Endometrial microvascular endothelial cells (primary cell): ENCODE measurements around the gene PRSS2. TPM values are rescaled to one million over a fixed set of nuclear protein-coding genes. Genes with fewer than 3 reads are reported as not detected.
"Not testable (repeated sequence)": the region's sequence is repeated elsewhere in the genome, so short reads cannot be mapped to it uniquely, and the experiment has no call there.

Experiments
- in situ Hi-C: cut with HindIII; loops from 2 replicates; pipeline ENCODE4 v1.10.0; 2017; ENCODE audit warnings: low sequenced_read_pairs, low pct_unique_long_range_greater_than_20kb; ENCODE audit errors: inconsistent ontology term
- total RNA-seq: library from RNA; depleted of rRNA; stranded (reverse); fragments of >200 nt; gene quantifications from one replicate; pipeline ENCODE4 v1.2.3, GENCODE V29; 2015; ENCODE audit errors: inconsistent ontology term

The PRSS2 gene
- total RNA-seq, 1 donor from 2014 or later, result not detected

DNA sequence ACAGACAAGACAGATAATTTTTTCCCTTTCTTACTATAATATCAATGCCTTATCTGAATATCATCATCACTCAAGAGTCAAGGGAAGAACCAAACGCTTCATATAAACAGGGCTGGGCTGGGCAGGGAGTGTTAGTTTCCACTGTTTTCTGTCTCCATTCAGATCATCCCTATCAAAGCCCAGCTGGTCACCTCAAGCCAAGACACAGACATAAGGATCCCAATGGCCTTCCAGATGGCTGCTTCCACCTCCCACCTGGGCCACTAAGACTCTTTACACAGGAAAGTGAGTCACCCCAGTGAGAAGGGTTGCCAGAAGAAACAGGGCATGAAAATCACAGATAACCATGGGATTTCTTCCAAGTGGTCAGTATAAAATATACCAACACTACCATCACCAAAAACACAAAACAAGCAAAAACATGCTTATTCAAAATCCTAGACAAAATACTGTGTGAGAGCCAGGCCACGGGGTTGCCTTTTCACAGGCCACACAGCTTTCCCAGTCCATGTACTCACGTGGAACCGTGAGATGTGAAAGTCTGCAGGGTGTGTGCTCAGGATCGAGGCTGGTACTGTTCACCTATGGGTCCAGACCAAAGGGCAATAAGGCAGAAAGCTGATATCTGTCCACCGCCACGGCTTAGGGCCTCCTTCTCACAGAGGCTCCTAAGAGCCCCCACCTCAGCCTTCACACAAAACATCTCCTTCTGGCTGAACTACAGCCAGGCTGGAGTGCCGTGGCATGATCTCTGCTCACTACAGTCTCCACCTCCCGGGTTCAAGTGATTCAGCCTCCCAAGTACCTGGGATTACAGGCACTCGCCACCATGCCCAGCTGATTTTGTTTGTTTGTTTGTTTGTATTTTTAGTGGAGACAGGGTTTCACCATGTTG is 15.8 kb upstream of the PRSS2 start:
- in situ Hi-C loops, result no loop called here

DNA sequence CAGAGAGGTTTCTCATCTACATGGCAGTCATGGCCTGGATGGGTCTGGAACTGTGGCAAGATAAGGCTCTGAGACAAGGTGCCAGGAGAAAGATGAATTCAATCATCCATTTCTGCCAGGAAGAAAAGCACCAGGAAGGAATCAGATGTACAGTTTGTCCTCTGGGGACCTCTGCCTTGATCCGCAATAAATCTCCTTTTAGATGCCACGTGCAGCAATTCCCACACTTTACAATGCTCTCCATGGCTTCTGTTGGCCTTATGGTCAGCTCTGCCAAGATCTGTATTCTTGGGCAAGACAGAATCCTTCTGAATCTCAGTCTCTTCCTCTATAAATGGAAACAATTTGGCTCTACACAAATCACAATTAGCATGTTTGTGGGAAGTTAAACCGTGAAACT is 12.5 kb upstream of the PRSS2 start:
- in situ Hi-C loops, result not testable (repeated sequence)

DNA sequence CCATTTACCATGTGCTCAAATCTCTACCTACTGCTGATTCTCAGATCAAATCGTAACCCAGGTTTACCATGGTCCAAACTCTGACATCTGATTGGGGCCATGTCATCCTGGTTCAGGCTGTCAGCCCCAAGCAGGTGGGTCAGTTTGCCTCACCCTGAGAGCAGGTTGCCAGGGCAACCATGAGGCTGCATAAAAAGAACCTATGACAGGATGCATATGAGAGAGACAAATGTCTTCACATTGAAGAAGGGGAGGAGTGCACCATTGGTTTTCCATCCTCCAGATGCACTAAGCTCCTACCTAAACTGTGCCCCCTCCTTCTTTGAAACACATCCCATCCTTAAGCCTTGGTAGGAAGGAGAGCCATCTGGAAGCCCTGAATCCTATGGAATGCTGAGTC is 11.3 kb upstream of the PRSS2 start:
- in situ Hi-C loops, result no loop called here

DNA sequence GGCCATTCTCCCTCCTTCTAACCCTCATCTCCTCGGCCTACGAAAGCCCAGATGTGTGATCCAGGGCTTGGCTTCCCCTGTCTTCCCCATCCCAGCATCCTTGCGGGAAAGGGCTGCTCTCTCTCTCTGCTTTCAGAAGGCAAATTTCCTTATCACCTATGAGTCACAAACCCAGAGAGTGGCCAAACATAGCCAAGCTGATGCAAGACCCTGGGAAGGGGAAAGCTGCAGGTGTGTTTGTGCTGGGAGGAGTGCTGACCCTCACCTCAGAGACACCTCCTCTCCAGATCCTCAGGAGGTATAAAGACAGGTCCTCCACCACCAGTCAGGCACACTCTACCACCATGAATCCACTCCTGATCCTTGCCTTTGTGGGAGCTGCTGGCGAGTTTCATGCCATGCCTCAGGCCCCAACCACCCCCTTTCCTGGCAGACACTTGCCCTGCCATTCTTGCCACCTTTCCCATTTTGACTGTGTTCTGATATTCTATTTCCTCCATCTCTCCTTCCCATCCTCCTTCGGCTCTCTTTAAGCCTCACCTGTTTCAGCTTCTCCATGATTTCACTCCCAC is 10.6 kb upstream of the PRSS2 start:
- in situ Hi-C loops, result no loop called here

DNA sequence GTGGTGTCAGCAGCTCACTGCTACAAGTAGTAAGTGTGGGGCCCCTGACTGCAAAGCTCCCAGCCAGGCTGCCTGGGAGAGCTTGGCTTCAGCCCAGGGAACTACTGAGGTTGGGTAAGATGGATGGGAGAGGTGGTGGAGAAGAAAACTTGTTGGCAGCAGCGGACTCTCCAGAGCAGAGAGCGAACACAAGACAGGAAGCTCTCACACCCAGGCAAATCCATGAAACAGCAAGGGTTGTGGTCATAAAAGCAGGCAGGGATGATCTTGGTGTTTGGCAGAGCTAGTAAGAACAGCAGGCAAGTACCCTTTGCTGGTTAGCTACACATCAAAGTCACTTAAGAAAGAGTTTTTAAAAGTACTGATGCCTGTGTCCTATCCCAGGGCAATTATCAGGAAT is 9.2 kb upstream of the PRSS2 start:
- in situ Hi-C loops, result not testable (repeated sequence)

DNA sequence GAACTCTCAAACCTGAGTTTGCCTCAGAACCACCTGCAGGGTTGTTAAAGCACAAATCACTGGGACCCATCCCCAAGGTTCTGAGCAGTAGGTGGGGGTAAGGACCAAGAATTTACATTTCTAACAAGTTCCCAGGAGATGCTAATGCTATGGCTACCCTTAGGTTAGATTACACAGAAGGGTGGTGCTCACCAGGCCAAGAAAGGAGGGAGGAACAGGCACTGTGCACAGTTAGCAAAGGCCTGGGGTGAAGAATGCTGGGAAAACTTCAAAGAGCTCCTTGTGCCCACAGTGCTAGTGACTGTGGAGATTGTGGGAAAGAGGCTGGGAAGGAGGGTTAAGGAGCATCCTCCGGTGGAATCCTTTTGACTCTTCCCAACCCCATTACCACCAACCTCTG is 8.7 kb upstream of the PRSS2 start:
- in situ Hi-C loops, result no loop called here

DNA sequence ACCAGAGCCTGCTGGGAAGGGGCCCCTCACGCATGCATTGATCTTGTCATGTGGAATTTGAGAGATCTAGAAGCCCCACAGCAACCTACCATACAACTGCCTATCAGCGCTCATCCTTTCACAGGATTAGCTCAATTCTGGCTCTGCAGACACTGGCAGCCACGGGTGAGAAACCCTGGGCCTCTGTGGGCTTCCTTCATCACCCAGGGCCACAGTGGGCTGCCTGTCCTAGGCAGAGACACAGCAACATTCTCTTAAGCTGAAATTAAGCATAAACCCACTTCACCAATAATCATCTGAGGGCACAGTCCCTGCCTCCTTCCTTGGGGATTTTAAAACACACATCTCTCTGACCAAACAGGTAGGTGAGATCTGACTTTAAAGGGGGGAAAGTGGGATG is 3.3 kb upstream of the PRSS2 start:
- in situ Hi-C loops, result no loop called here

DNA sequence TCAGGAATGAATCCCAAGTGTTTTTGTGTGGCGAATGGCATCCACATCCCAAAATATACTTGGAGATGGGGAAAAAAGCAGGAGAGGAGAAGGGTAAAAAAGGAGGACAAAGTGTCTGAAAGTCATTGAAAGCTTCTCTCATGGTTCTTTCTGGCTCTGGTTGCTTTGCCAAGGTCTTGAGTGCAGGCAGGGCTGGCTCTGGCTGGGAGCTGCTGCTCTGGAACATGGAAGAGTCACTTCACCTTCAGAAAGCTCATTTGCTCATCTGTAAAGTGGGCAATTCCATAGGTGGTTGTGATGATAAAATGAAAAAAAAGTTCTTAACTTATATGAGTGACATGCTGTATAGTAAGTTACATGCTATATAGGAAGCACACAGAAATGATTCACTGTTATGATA is 2.9 kb upstream of the PRSS2 start:
- in situ Hi-C loops, result no loop called here

DNA sequence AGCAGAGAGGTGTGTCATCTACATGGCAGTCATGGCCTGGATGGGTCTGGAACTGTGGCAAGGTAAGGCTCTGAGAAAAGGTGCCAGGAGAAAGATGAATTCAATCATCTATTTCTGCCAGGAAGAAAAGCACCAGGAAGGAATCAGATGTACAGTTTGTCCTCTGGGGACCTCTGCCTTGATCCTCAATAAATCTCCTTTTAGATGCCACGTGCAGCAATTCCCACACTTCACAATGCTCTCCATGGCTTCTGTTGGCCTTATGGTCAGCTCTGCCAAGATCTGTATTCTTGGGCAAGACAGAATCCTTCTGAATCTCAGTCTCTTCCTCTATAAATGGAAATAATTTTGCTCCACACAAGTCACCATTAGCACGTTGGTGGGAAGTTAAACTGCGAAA is 1.9 kb upstream of the PRSS2 start:
- in situ Hi-C loops, result not testable (repeated sequence)

DNA sequence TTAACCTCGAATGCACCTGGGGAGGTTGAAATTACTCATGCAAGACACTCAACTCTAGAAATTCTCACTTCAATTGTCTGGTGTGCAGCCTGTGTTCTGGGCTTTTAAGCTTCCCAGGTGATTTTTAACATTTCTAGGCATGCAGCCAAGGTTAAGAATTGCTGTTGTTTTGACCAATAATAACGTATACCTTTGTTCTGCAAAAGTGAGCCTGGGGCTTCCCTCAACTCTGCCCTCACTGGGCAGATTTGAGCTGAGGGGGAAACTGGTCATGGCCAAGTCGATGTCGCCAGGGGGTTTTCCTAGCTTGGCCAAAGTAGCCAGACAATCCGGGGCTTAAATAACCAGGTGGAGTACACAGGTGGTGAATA is 568 bp downstream of the PRSS2 start:
- in situ Hi-C loops, result no loop called here

DNA sequence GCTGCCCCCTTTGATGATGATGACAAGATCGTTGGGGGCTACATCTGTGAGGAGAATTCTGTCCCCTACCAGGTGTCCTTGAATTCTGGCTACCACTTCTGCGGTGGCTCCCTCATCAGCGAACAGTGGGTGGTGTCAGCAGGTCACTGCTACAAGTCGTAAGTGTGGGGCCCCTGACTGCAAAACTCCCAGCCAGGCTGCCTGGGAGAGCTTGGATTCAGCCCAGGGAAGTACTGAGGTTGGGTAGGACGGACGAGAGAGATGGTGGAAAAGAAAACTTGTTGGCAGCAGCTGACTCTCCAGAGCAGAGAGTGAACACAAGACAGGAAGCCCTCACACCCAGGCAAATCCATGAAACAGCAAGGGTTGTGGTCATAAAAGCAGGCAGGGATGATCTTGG is 1.3 kb downstream of the PRSS2 start:
- in situ Hi-C loops, result no loop called here

DNA sequence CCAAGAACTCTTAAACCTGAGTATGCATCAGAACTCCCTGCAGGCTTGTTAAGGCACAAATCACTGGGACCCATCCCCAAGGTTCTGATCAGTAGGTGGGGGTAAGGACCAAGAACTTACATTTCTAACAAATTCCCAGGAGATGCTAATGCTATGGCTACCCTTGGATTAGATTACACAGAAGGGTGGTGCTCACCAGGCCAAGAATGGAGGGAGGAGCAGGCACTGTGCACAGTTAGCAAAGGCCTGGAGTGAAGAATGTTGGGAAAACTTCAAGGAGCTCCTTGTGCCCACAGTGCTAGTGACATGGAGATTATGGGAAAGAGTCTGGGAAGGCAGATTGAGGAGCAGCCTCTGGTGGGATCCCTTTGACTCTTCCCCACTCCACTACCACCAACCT is 1.9 kb downstream of the PRSS2 start:
- in situ Hi-C loops, result no loop called here

DNA sequence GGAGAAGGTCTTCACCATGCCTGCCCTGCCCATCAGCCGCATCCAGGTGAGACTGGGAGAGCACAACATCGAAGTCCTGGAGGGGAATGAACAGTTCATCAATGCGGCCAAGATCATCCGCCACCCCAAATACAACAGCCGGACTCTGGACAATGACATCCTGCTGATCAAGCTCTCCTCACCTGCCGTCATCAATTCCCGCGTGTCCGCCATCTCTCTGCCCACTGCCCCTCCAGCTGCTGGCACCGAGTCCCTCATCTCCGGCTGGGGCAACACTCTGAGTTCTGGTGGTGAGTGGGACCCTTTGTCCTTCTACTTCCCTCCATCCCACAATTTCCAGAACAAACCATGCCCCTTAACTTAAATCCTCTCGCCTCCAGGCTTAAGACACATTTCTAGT is 2.5 kb downstream of the PRSS2 start:
- in situ Hi-C loops, result no loop called here

DNA sequence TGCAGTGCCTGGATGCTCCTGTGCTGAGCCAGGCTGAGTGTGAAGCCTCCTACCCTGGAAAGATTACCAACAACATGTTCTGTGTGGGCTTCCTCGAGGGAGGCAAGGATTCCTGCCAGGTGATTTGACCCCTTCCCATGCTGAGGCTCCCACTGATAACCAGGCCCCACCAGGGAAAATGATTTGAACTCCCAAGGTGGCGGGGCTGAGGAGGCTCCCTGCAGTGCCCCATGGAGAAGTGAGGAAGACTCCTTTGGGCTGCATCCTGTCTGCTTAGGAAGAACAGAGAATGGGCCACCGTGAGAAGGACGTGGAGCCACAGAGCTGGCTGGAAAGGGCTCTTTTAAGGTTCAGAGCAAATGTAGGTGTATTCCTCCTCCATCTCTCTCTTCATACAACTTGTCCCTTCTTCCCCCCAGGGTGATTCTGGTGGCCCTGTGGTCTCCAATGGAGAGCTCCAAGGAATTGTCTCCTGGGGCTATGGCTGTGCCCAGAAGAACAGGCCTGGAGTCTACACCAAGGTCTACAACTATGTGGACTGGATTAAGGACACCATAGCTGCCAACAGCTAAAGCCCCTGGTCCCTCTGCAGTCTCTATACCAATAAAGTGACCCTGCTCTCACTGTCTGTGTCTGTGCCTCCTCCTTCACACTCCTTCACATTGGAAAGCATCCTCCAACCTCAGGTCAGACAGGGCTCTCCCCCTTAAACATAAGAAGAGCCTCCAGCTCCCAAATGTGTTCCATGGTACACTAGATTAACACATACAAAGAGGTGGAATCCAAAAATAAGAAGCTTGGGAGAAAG is 3.4 kb downstream of the PRSS2 start:
- in situ Hi-C loops, result no loop called here

DNA sequence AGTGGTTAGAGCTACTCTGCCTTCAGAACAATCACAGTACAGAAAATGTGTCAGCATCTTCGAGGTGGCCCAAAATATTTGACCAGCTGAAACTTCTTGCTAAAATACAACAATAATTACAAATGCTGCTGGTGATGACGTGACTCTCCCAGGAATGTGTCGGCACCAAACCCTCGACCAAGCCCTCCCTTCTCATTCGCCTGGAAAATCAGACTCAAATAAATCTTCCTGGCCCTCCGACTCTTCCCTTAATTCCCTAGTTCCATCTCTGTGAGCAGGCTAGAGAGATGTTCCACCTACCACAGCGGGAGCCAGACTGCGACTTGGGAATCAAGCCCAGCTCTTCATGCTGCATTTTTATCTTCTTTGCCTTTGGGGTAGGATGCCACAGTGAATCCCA is 4.1 kb downstream of the PRSS2 start:
- in situ Hi-C loops, result no loop called here

DNA sequence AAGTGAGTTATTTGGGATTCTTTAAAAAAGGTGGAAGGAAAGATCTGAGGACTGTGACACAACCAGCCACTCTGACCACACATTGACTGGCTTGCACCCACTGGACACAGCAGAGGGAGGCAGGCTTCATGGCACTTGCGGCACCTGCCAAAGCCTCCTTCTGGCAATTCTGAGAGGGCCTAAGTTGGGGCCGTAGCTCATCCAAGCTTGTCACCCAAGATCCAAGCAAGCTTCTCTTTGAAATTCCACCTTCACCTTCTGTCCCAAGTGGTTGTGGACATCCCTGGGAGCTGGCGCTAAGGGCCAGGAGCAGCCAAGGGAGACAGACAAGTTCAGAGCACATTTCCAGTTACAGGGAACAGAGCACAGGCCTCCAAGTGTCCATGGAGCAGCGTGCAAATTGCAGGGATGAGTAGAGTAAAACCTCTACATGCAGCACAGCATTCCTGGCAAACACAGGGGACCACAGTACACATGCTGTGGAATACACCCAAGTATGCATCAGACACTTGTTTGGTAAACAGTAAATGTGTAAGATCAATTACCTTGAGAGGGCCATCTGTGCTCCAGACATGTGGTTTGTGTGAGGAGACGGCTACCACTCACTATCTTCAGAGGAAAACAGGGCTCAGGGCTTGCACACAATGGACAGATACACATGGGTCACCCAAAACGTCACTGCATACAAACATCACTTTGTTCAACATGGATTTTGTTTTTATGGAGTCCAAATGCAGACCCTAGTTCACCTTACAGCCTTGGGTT is 4.8 kb downstream of the PRSS2 start:
- in situ Hi-C loops, result not testable (repeated sequence)

DNA sequence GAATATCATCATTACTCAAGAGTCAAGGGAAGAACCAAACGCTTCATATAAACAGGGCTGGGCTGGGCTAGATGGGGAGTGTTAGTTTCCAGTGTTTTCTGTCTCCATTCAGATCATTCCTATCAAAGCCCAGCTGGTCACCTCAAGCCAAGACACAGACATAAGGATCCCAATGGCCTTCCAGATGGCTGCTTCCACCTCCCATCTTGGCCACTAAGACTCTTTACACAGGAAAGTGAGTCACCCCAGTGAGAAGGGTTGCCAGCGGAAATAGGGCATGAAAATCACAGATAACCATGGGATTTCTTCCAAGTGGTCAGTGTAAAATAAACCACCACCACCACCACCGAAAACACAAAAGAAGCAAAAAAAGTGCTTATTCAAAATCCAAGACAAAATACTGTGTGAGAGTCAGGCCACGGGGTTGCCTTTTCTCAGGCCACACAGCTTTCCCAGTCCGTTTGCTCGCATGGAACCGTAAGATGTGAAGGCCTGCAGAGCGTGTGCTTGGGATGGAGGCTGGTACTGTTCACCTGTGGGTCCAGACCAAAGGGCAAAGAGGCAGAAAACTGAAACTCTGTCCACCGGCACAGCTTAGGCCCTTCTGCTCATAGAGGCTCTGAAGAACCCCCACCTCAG is 5.6 kb downstream of the PRSS2 start:
- in situ Hi-C loops, result no loop called here

DNA sequence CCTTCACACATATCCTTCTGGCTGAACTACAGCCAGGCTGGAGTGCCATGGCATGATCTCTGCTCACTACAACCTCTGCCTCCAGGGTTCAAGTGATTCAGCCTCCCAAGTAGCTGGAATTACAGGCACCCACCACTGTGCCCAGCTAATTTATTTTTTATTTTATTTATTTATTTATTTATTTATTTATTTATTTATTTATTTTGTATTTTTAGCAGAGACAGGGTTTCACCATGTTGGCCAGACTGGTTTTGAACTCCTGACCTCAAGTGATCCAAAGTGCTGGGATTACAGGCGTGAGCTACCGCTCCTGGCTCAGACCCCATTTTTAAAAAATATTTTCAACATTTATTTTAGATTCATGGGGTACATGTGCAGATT is 6.1 kb downstream of the PRSS2 start:
- in situ Hi-C loops, result not testable (repeated sequence)

DNA sequence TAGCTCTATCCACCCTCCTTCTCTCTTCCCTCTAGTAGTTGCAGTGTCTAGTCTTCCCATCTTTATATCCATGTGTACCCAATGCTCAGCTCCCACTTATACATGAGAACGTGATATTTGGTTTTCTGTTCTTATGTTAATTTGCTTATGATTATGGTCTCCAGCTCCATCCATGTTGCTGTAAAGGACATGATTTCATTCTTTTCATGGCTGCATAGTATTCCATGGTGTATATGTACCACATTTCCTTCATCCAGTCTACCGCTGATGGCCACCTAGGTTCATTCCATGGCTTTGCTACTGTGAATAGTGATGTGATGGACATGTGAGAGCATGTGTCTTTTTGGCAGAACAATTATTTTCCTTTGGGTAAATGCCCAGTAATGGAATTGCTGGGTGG is 6.5 kb downstream of the PRSS2 start:
- in situ Hi-C loops, result no loop called here
